K562 (cell line): ENCODE data around the gene KLHL20. TPM values are rescaled to one million over a fixed set of nuclear protein-coding genes. Genes with fewer than 3 reads are reported as not detected.

ENCODE experiments used
- CTCF ChIP-seq, 3 experiments: IDR thresholded peaks in 2 of 3; conservative IDR thresholded peaks in 1 of 3; 2 replicates each; pipeline ENCODE4 v1.5.1; 2011 to 2012; ENCODE audit warnings: low read length in 3 of 3, mild to moderate bottlenecking in 3 of 3, control low read depth in 2 of 3, improper control_type of control experiment in 1 of 3, inconsistent platforms in 1 of 3, low read depth in 1 of 3, mixed read lengths in 1 of 3, moderate library complexity in 1 of 3; ENCODE audit not compliant: insufficient read depth in 2 of 3
- EGR1 ChIP-seq: fragments of 450-650 bp; conservative IDR thresholded peaks from 2 replicates; pipeline ENCODE4 v1.6.1; 2017; ENCODE audit warnings: mild to moderate bottlenecking
- GATA2 ChIP-seq: sonication (generic); formaldehyde crosslinking; IDR thresholded peaks from 2 replicates; pipeline ENCODE4 v1.4.0; 2020; ENCODE audit warnings: mild to moderate bottlenecking, missing genetic modification reagents
- ZBTB34 ChIP-seq: fragments of 250-450 bp; sonication (Bioruptor Pico); IDR thresholded peaks from 2 replicates; pipeline ENCODE4 v1.8.0; 2021; ENCODE audit warnings: mild to moderate bottlenecking, moderate library complexity
- ZBTB7A ChIP-seq: IDR thresholded peaks from 2 replicates; pipeline ENCODE4 v1.6.1; 2011; ENCODE audit warnings: low read depth, mild to moderate bottlenecking, low read length, moderate library complexity, borderline replicate concordance; ENCODE audit not compliant: control insufficient read depth
- ZC3H11A ChIP-seq: IDR thresholded peaks from 2 replicates; pipeline ENCODE4 v1.6.1; 2012; ENCODE audit warnings: low read depth, low read length, improper control_type of control experiment
- ZNF586 ChIP-seq: fragments of 450-650 bp; formaldehyde crosslinking; conservative IDR thresholded peaks from 2 replicates; pipeline ENCODE4 v1.4.0; 2020; ENCODE audit warnings: mild to moderate bottlenecking, moderate library complexity
- polyA plus RNA-seq, 8 experiments: library from polyadenylated mRNA; depleted of rRNA in 4 of 8; stranded (reverse) in 5 of 8; unstranded in 3 of 8; fragments of >200 nt; fragmentation: Nextera tagmentation in 2 of 8; fragmentation: Illumina TruSeq in 1 of 8; extraction: Ambion mirVana in 2 of 8; extraction: Trizol in 1 of 8; gene quantifications; 2 replicates each; pipeline versions ENCODE4 v1.2.1 to v1.2.3, GENCODE V29; 2011 to 2014; ENCODE audit warnings: inconsistent platforms in 1 of 8, missing spikeins in 1 of 8
- total RNA-seq, 7 experiments: library from RNA; depleted of rRNA in 6 of 7; stranded (reverse); fragments of >200 nt in 6 of 7; fragmentation: Illumina TruSeq in 2 of 7; extraction: Trizol in 2 of 7; gene quantifications; 2 replicates each; pipeline versions ENCODE4 v1.2.1 to v1.2.3, GENCODE V29; 2011 to 2021; ENCODE audit warnings: low replicate concordance in 1 of 7

The KLHL20 gene
- total and polyA plus RNA-seq, 9 of the 15 experiments (the other 6 are each of a cell fraction or from before 2014, with no cell fraction given), result 8.9 to 23.2 (median 16.8) TPM

GRCh38 chr1:173823781-173824314 is 109.1 kb downstream of the KLHL20 start (continued):
- TF ChIP-seq ZNF586 (CRISPR knock-in tag) (no peak), ZBTB7A (peak; percentile 83), ZBTB34 (CRISPR knock-in tag) (no peak; the same call in 1 of the 2 replicates), ZC3H11A (no peak), EGR1 (no peak), GATA2 (CRISPR knock-in tag) (no peak; the same call in 1 of the 2 replicates), CTCF (IDR thresholded peaks at IDR 0.05 in 2 of 3, conservative IDR thresholded peaks at IDR 0.05 in 1 of 3; ENCODE audit: insufficient read depth in 2 of 3, low read depth in 1 of 3, low read length in 3 of 3) (no peak)
